HG03045 (cell line): ENCODE measurements around the gene ASAP2.

Experiments
- ATAC-seq: cut with Tn5 transposase; IDR thresholded peaks from one replicate; pipeline ENCODE4 v1.9.1; 2021; ENCODE audit warnings: mild to moderate bottlenecking, moderate library complexity; ENCODE audit not compliant: unreplicated experiment

ASAP2 gene

GRCh38 chr2:9341337-9341887 is 134.8 kb downstream of the ASAP2 start:
- no peak for ATAC-seq

DNA sequence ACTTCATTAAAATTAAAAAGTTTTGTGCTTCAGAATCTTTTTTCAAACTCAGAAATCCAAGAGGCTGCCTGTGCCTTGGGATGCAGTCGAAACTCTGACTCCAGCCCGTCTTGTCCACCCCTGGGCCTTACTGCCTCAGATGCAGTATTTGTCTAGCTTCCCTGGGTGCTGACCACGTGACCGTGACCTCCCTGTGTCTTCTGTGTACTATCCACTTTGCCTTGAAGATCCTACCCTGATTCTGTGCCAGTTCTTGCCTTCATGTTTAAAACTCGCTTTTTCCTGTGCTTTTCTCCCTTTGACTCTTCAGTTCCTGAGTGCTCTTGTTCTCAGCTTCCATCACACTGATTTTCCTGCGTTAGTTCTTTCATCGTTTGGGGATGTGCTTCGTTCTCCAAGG is 136.0 kb downstream of the ASAP2 start:
- ATAC-seq = no peak

DNA sequence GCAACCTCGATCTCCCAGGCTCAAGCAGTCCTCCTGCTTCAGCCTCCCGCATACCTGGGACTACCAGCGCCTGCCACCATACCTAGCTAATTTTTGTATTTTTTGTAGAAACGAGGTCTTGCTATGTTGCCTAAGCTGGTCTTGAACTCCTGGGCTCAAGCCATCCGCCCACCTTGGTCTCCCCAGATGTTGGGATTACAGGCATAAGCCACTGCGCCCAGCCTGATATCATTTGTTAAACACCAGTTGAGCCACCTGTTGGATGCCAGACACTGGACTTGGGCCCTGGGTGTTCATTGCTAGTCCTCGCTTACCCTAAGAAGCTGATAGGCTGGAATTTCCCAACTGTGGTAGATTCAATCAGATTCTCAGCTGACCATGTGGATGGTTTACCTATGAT is 136.9 kb downstream of the ASAP2 start:
- ATAC-seq = no peak

DNA sequence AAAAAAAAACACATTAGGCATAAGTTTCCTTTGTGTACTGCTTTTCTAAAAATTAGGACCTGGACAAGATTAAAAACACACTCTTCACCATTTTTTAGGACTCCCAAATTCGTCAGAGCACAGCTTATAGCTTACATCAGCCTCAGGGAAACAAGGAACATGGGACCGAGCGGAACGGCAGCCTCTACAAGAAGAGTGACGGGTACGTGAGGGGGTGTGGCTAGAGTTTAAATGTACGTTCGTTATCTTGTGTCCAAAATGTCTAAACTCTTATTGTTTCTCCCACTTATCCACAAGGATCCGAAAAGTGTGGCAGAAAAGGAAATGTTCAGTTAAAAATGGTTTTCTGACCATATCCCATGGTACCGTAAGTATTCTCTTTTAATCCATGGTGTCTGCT is 137.8 kb downstream of the ASAP2 start:
- no peak for ATAC-seq

DNA sequence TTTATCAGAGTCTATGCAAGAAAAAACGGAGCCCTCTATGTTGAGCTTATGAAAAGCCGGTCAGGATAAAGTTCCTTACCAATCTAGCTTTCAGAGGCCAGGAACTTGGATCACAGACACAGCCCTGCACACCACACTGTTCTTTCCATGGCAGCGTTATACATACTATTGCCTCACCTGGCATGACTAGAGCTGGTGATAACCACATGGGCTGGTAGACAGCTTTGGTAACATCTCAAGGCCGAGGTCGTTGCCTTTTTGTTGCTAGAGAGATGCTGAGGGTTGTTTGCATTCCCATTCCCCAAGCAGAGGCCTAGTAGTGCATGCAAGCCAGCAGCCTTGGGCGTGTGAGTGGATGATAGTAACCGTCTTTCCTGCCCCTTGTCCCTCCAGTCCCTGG is 138.7 kb downstream of the ASAP2 start:
- no peak for ATAC-seq

DNA sequence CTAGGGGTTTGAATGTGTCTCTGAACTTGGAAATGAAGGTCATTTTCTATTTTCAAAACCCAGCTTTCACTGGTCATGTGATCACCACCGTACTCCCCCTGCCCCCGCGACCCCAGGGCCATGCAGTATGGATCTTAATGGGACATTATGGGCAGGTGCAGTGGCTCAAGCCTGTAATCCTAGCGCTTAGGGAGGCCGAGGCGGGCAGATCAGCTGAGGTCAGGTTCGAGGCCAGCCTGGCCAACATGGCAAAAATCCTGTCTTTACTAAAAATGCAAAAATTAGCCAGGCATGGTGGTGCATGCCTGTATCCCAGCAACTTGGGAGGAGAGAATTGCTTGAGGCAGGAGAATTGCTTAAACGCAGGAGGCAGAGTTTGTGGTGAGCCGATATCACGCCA is 139.4 kb downstream of the ASAP2 start:
- ATAC-seq = no peak

DNA sequence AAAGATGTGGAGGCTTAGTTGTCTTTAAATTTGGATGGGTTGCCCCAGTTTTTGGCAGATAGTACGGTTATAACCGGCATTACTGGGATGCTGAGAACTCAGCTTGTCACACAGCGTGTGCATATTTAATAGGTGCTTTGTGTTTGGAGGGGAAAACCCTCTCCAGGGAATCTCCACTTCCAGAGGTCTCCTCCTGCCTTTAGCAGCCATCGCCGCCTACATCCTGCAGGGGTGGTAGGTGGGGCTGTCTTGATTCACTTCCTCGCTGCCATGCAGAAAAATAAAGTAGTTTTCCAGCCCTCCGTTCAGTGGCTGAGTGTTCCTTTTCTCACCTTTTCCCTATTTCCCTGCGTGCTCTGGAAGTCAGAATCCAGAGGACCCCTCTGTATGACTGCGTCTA is 140.3 kb downstream of the ASAP2 start:
- no peak for ATAC-seq

- no peak for ATAC-seq
Observed at GRCh38 chr2:9347411-9347881, 140.8 kb downstream of the ASAP2 start.

- no peak for ATAC-seq
Observed at GRCh38 chr2:9354318-9354717, 147.7 kb downstream of the ASAP2 start.

- ATAC-seq = no peak
Observed at GRCh38 chr2:9355270-9355669, 148.7 kb downstream of the ASAP2 start.

DNA sequence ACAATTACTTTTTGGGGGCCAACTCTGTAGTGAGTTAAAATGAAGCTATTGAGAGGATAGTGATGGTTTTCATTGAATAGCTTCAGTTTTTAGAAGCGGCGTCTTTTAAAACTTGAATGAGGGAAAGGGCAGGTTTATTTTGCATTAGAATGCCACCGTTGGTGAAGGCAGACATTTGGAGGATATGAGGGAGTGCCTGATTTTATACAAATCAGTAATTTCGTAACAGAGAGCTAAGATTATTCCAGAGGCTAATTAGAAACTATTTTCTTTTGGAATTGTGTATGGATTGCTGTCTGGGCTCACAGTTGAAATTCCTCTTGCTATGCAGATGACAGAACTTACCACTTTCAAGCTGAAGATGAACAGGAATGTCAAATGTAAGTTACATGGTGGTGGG is 149.1 kb downstream of the ASAP2 start:
- no peak for ATAC-seq

DNA sequence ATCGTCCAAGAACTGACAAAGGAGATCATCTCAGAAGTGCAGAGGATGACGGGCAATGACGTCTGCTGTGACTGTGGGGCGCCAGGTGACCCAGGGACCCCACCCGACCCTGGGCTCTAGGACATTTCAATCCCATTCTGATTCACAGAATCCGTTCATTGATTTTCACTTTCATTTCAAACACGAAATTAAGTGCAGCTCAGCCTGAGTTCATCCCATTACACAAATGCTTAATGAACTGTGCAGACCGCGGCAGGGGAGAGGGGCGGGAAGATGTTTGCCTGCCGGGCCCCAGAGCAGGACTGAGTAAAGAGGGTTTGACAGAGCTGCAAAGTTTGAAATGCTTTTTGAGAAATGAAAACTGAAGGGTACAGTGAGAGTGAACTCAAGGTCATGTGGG is 149.6 kb downstream of the ASAP2 start:
- no peak for ATAC-seq

- no peak for ATAC-seq
Observed at GRCh38 chr2:9358846-9359245, 152.2 kb downstream of the ASAP2 start.

DNA sequence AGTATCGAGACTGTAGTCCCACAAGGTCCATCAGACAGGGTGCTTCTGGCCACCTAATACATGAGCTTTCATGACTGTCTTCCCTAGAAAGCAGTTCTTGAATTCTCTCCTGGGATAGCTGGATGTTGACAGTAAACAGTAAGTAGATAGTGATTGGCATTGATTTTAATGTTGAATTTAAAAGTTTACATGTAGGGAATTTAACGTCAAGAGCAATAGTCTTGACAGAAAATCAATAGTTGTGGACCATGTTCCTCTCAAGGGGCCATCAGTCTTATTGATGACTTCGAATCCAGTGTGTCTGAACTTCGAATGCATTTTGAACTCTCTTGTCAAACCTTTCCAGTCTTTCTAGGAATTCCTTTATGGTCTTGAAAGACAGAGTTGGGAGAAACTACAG is 152.9 kb downstream of the ASAP2 start:
- ATAC-seq = no peak

DNA sequence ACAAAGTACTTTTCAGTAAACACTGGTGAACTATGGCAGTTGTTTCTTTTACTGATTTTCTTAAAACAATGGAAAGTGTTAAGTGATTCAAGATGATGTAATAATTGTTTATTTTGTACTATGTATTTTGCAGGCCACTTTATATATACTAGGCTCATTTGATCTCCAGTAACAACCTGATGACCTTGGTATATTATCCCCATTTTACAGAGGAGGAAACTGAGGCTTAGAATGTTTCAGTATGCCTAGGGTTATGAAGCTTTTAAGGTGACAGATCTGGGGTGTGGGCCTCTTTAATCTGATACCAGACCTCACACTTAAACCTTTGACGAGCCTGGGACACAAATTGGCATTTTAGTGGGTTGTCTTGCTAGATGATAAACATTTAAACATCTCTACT is 153.5 kb downstream of the ASAP2 start:
- ATAC-seq = no peak

GRCh38 chr2:9360701-9361100 is 154.1 kb downstream of the ASAP2 start:
- ATAC-seq = no peak

DNA sequence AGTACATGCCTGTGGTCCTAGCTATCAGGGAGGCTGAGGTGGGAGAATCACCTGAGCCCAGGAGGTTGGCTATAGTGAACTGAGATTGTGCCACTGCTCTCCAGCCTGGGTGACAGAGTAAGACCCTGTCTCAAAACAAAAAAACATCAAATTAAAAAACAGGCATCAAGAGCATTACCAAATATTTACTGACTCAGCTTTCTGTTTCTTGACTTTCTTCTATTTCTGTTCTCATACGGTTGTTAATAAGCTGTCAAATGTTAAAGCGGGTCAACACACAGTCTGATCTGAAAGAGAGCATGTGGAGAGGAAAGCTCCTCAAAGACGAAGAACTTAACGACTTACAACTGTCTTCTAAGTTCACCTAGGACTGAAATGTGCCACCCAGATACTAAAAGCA is 157.8 kb downstream of the ASAP2 start:
- no peak for ATAC-seq

DNA sequence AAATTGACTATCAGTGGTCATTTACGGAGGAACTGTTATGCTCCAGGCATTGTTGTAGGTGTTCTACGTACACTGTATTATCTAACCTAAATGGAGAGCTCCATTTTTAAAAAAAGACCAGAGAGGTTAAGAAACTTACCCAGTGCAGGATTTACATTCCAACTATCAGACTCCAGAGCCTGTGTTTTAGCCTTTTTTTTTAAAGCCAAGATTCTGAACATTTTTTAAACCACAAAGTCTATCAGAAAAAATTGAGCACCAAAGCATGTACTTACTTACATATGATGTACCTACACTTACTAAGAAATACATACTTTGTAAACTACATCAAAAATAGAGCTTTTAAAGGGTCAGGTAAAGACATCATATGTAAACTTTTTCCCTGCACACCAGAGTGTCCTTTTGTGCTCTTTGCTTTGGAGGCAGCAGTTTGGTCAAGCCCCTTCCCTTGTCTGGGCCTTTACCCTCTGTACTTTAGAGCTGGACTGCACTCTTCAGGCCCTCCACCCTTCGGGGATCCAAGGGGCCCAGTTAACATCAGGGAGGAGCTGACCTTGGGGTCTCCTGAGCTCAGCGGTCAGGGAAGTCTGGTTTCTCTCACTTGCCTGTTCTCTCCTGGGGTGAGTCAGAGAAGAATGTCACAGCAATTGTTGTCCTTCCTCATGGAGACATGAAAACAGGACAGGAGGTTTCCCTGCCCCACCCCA is 158.3 kb downstream of the ASAP2 start:
- ATAC-seq = no peak

- no peak for ATAC-seq
Observed at GRCh38 chr2:9365498-9366019, 158.9 kb downstream of the ASAP2 start.

- no peak for ATAC-seq
Observed at GRCh38 chr2:9366026-9366425, 159.4 kb downstream of the ASAP2 start.

GRCh38 chr2:9370746-9371145 is 164.1 kb downstream of the ASAP2 start:
- no peak for ATAC-seq

DNA sequence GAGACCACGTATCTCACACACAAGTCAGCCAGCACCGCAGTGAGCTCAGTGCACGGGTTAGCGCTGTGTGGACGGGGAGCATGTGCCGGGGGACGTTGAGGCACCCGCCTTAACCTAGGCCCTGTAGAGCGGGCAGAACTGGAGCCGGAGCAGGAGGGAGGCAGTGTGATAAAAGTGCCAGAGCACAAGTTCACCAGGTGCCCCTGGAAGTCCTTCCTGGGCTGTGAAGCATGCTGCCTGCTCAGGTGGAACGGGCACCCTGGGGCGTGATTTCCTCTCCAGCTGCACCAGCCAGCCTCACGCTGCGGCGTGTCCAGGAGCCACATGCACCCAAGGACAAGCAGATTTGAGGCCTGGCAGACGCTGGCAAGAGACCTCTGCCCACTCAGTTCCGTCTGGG is 166.4 kb downstream of the ASAP2 start:
- ATAC-seq = no peak

GRCh38 chr2:9373476-9373875 is 166.9 kb downstream of the ASAP2 start:
- no peak for ATAC-seq
